Stimulated activated CD8-positive, alpha-beta memory T cell treated with anti-CD3 and anti-CD28 coated beads, Interleukin-7, amount 100 ng/mL, for 48 hours (primary cell): ENCODE results near the gene MAST4.
"Not testable (repeated sequence)": the region's sequence is repeated elsewhere in the genome, so short reads cannot be mapped to it uniquely, and the experiment has no call there.

Source experiments
- DNase-seq, 2 donors: peaks; one replicate each; pipeline ENCODE4 v3.0.0-alpha.2; 2020; ENCODE audit warnings: low read depth in 1 of 2; ENCODE audit errors: extremely low read depth in 1 of 2

The MAST4 gene

DNA sequence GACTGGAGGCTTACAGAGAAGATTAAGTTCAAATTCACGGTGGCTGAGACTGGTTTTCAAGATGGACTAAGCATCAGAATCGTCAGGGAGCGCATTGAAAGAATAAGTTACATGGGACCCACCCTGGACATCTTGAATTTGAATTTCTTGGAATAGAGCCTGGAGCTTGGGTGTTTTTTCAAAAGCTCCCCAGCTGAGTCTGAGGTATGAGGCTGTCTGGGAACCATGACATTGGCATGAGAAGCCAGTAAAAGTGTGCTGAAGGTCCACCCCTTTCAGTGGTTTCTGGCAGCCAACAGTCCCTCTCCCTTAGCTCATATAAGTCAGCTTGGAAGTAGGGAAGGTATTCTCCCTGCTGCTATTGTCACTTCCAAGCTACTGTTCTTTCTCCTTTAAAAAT, 97.8 kb downstream of the MAST4 start:
- DNase-seq = no peak

DNA sequence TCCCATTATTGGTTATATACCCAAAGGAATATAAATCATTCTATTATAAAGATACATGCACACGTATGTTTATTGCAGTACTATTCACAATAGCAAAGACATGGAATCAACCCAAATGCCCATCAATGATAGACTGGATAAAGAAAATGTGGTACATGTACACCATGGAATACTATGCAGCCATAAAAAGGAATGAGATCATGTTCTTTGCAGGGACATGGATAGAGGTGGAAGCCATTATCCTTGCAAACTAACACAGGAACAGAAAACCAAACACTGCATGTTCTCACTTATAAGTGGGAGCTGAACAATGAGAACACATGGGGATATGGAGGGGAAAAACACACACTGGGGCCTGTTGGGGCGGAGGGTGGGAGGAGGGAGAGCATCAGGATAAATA, 99.6 kb downstream of the MAST4 start:
- DNase-seq = not testable (repeated sequence)

DNA sequence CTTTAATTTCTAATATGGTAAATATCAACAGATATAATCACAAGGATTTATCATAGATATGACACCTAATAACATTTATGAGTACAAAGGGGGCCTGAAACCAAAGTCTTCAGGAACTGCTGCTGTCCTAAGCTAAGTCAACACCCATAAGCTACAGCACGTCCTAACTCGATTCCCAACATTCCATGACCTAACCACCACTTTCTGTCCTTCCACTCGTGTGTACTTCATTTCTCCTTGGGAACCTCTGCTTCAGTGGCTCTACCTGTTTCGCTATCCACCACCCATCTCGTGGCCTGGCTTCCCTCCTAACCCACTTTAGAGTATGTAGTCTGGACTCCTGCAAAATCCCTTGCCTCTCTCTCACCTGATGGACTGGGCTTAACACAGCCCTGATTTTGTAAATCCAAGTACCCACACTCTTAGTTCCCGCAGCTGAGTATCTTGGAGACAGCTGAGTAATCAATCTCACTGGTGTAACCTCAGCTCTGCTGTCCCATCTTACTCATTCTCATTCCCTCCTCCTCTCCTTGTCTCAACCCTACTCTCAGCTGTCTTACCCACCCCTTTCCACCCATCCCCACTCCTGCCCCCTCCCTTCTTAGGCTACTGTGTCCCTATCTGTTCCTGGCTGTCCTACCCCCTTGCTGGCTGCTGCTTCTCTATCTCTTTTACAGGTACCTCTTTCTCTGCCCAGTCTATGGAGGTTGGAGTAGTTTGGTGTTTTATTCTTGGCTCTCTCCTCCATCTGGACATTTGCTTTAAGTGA, 101.8 kb downstream of the MAST4 start:
- DNase-seq = no peak

DNA sequence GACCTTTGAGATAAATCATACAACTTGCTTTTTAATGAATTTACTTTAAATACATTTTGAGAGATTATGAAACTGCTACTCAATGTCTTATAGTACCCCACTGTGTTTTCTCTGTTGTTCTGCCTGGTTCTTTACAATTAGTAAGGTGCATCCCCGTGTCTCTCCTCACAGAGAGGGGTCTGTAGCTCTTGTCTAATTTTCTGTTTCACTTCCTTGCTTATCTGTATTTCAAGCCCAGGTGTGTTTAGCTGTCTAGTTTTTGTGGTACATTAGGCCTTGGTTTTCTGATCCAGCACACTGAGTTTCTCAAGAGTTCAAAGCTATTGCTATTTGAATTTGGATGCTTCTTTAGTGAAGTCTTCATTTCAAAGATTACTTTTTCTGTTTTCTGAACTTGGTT, 105.1 kb downstream of the MAST4 start:
- no peak for DNase-seq

DNA sequence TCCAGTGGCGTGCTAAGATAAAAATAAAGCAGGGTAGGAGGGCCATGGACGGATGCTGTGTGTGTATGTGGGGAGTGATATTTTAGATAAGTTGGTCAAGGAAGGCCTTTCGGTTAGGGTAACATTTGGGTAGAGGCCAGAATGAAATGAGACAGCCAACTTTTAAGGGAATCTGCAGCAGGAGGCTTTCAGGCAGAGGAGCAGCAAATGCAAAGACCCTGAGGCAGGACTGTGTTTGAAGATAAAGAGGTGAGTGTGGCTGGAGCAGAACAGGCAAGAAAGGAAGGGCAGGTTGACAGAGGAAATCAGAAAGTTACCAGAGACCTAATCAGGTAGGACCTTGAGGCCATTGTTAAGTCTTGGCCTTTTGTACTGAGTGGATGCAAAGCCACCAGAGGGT, 106.2 kb downstream of the MAST4 start:
- DNase-seq = no peak

DNA sequence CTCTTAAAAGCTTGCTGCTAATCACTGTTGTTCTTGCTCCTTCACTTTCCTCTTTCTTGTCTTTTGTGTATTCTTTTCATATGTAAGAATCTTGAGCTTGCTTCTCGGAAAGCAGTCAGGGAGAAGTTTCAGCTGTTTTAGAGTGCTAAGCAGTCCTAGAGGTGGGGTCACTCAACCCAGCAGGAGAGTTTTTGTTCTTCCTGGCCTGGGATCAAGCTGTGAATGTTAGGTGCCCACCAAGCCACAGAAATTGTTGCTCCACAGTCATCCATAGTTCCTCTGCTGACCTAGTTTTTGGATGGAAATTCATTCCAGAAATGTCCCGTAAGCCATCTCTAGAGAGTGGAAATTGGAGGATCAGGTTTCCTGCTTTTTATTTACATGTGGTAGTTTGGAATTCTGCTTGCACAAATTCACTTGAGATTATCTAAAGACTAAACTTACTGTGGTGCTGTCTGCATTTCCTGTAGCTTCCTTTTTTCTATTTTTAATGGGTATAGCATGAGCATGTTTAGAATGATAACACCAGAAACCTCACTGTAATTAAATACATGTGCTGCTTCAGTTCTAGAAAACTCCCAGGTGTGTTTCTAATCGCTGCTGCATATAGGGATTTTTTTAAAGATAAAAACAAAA, 108.7 kb downstream of the MAST4 start:
- DNase-seq = no peak

DNA sequence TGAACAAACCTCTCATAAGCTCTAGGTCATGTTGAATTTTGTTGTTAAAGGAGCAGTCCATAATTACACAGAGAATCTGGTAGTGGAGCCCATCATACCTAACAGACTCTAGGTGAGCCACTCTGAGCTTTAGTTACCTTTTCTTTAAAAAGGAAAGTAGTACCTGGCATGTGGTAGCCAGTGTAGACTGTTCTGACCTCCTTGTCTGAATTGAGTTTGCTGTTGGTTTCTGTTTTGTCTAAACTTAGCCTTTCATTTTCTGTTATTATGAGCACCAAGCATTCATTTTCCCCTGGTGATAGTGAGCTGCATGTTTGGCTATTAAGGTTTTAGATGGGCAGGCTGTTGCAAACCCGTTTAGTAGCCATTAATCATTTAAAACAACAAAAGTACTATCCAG, 112.2 kb downstream of the MAST4 start:
- DNase-seq = no peak

DNA sequence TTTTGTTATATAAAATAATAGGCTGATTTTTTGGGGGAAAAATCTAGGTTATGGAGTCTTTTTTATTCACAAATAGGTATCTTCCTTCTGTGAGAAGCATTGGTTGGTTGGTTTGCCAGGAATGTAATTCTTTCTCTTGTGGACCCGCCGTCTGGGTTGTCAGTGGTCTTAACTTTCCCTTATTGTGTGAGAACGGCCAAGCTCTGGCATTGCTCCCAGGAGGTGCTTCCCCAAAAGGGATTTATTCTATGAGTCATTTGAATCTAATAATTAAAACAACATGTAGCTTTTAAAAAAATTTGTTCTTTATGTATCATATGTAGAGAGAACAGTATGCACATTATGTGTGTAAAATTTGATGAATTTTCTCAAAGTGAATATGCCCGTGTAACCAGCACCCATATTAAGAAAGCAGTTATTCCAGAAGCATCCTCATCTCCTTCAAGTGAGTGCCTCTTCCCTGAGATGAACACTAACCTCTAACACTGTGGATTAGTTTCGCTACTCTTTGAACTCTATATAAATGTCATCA, 114.4 kb downstream of the MAST4 start:
- no peak for DNase-seq

DNA sequence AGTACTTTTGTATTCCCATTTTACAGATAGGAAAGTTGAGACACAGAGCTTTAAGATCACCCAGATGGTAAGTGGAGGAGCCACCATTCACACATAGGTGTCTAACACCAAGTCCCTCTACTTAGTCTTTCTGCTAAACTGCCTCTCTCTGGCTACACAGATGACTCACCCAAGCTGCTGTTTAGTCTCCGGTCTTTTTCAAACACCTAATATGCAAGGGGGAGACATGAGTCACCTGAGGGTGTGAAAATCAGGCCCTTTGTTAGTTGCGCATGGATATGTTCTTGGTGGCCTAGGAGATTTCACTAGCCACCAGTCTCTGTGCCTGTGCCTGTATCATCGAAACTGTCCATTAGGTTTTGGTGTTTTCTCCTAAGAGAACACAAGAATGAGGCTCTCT, 117.8 kb downstream of the MAST4 start:
- DNase-seq = no peak

DNA sequence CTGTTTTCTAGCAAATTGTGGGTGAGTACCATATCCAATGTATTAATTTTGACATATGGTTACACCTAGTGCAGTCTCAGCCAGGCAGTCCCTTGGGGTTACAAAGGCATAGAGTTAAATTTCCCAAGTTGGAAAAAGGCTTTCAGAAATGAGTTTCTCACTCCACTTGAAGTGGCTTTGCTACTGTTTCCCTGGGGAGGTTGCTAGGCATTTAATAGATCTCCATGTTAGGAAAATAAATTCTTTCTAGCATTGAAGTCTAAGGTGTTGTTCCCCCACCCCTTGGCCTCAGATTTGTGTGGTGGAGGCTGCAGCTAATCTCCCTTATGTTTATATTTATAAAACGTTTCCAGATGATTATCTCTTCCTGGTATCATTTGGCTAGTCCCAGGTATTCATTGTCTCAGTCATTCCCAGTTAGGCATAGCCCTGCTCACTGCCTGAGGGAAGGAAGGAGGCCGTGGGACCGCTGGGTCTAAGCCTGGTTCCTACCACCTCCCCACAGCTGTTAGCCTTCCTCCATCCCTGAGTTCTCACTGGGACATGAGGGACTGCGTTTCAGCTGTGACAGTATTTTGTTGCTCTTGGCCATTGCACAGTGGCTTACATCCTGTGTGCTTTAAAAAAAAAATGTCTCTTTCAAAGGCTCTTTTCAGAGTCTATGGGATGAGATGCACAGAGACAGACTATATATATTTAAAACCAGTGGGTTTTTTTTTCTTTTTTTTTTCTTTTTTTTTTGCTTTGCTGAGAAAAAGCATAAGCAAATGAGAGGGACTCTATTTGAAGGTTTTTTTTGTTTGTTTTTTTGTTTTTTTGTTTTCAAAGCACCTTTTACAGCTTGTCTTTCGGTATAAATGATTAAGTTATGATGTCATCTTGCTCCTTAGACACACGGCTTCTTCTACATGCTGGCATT, 121.5 kb downstream of the MAST4 start:
- DNase-seq = no peak

DNA sequence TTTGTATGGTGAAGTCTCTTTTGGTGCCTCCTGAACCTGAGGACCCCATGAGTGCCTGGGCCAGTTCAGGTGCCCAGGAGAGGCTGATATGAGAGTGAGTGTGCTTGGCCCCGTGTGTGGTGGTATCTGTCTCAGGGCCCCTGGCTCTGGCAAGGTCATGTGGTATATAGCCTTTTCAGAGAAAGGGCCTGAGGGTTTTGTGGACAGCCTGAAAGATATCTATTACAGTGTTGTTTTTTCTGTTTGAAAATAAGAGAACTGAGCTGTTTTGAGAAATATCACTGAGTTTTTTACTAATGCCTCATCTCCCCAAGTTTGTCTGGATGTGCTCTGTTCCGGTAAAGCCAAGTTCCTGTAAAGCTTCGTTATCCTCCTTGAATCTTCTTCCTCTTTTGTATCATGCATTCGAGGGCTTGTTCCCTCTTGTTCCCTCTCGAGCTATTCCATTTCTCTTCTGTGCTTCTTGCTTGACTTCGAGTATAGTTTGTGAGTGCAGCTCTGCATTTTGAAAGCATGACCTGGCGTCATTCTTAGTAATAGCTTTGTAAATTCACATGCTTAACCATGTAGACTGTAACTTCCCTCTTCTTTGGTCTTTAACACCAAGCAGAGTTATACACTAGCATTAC, 122.3 kb downstream of the MAST4 start:
- DNase-seq = no peak

DNA sequence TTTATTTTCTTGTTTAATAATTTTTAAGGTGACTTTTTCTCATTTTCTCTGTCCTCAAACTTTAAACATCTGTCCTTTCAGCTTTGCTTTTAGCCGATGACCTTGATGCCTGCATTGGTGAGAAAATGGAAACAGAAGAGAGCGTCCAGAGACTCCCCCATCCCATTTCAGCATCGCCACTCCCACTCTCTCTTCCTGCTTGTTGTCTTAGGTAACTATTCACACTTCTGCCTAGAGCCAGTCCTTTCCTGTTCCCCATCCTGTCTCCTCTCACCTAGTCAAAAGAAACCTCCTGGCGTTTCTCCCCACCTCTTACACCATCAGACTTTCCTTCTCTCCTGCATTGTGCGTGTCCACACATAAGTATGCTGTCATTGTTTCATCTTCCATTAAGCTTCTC, 124.6 kb downstream of the MAST4 start:
- DNase-seq = no peak

DNA sequence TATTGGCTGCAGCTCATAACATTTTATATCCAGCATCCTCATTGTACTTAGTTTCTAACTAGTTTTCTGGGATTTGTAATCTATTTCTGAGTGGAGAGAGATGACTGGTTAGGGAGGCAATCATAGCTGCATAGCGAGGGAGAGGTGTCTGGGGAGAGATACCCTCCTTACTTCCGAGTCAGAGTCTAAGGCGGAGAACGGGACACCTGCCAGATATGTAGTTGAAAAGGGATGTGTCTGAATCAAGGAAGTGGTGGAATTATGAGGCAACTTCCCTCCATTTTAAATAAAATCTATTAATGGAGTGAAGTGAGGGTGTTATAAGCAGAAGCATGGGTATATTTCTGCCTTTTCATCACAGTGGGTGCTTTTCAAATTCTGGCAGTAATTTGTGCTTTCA, 126.5 kb downstream of the MAST4 start:
- no peak for DNase-seq

DNA sequence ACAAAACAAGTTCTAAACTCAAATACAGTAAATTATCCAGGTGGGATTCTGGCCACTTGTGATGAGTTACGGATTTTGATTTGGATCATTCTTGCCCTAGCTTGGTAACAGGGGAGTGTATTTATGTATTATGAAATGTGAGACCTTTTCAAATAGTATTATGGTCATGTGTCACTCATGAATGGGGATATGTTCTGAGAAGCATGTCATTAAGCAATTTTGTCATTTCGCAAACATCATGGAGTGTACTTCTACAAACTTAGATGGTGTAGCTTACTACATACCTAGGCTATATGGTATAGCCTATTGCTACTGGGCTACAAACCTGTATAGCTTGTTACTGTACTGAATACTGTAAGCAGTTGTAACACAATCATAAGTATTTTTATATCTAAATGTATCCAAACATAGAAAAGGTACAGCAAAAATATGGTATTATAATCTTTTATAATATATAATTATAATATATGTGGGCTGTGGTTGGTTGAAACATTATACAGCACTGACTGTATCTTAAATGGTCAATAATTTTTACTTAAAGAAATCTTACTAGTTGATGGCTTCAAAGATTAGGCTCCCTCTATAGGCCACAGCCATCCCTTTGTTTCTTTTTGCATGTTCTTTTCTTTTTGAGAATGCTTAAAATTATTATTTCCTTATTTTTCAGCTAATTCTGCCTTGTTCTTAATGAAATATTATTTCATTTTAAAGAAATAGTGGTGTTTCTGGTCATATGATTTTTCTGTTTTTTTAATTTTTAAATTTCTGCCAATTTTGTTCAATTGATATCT, 128.4 kb downstream of the MAST4 start:
- no peak for DNase-seq

DNA sequence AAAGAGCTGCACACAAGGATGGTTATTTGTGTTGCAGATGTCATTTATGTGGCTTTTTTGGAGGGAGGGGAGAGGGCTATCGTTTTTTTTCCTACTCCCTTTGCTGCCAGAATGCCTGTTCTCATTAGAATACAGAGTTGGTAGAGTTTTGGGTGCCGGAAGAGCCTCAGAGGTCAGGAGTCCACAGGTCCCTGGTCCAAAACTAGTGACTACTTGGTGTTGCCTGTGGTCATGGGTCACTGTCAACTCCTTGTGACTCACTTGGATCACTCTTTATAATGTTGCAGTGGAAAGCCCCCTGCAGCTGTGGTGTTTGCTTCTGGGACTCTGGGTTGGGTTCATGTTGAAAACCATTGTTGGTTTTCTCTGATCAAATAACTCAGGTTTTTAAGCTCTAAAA, 131.4 kb downstream of the MAST4 start:
- no peak for DNase-seq

DNA sequence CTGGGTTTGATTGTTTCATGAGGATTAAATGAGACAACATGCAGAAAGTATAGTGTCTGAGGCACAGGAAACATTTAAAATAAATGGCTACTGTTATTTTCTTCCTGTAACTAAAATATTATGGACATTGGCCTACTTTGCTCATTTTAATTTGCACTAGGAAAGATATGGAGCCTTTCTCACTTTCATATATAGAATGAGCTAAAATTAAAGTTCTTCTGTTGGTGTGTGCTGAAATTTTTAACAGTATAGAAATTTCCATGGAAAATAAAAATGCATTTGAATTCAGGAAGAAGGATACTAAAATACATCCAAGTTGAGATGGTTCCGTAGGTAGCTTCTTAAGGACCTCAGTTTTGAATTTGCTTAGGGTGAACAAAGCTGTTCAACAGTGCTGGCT, 131.9 kb downstream of the MAST4 start:
- no peak for DNase-seq

DNA sequence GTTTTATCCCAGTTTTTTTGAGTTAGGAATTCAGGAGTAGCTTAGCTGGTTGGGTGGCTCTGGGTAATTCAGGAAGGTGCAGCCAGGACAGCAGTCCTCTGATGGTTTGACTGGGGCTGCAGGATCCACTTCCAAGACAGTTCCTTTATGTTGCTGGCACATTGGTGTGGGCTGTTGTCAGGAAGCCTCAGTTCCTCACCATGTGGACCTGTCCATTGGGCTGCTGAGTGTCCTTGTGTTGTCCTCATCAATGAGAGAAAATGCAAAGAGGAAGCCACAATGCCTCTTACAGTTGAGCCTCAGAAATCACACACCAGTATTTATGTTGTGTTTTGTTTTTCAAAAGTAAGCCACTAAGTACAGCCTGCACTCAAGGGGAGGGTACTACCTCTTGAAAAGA, 140.9 kb downstream of the MAST4 start:
- no peak for DNase-seq

DNA sequence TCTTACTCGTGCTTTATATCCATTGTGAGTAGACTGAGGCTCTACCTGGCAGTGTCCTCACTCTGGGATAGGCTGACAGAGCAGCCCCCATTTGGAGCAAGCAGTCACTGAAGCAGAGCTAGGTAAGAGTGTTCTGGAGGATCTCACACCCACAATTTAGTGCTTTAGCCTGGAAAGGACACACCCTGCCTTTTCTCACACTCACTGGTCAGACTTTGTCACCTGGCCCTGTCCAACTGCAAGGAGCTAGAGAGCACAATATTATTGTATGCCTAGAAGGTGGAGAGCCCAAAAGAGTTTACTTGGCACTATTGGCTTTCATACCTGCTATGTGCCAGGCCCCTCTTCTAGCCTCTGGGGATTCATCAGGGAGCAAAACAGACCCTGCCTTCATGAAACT, 141.9 kb downstream of the MAST4 start:
- no peak for DNase-seq

DNA sequence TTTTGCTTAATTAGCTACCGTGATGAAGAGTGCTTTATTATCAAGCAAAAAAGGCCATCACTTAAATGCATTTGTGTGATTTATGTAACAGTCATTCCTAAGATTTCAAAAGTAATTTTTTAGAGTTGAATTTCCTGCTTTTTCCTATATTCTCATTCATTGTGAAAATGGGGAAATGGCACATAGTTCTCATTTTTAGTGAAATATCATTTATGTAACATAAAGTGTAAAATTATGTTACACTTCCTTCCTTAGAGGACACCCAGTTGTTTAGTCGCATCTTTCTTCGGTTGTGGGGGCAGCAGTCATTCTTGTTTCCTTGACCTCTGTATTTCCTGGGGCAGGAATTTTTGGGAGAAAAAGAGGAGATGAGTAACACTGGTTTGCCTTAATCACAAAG, 142.8 kb downstream of the MAST4 start:
- DNase-seq = no peak

DNA sequence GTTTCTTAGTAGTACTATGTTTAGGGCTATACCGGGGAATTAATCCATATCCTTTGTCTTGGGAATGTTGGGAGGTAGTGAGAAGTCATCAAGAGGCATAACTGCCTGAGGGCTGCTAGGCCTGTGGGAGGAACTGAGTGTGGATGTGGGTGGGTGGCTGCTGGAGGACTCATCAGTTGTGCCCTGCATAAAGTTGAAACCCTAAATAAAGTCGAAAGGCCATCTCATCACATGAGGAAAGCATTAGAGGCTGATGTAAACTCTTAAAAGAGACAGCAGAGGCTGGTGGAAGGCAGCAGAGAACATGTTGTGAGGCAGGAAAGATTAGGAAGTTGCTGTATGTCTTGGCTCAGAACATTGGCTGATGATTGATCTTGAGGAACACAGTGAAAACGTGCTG, 143.8 kb downstream of the MAST4 start:
- no peak for DNase-seq
